Activated T-helper 2 cell treated with anti-CD3 and anti-CD28 coated beads, Interferon-gamma antibody, Interleukin-2, Interleukin-4, amounts not matched to agents 10 μg/mL and 5 μg/mL and 100 μg/mL, durations not matched to agents 14 hours and 24 hours and 36 hours (primary cell): Measurements from ENCODE around the gene PUS10. TPM values are rescaled to one million over a fixed set of nuclear protein-coding genes. Genes with fewer than 3 reads are reported as not detected.
"Not testable (repeated sequence)": the region's sequence is repeated elsewhere in the genome, so short reads cannot be mapped to it uniquely, and the experiment has no call there.

Experiments used
- DNase-seq: peaks from one replicate; pipeline ENCODE4 v3.0.0; 2021; ENCODE audit warnings: low spot score
- H3K27ac Mint-ChIP-seq: one replicate; pipeline ENCODE4 v1.8.0; 2021; ENCODE audit warnings: mixed read lengths
- H3K27me3 Mint-ChIP-seq: one replicate; pipeline ENCODE4 v1.8.0; 2021; ENCODE audit warnings: low read depth, mixed read lengths
- H3K36me3 Mint-ChIP-seq: one replicate; pipeline ENCODE4 v1.8.0; 2021; ENCODE audit warnings: low read depth, mixed read lengths
- H3K4me1 Mint-ChIP-seq: one replicate; pipeline ENCODE4 v1.8.0; 2021; ENCODE audit warnings: low read depth, mixed read lengths
- H3K4me3 Mint-ChIP-seq: one replicate; pipeline ENCODE4 v1.8.0; 2021; ENCODE audit warnings: low read depth, mild to moderate bottlenecking, moderate library complexity, mixed read lengths
- H3K9me3 Mint-ChIP-seq: one replicate; pipeline ENCODE4 v1.8.0; 2021; ENCODE audit warnings: mixed read lengths
- intact Hi-C: fragments of 100-400 bp; cut with micrococcal nuclease; formaldehyde crosslinking; loops from one replicate; pipeline ENCODE4 v1.15.1; 2023
- total RNA-seq: library from RNA; stranded (reverse); gene quantifications from 2 replicates; pipeline ENCODE4 v1.2.3, GENCODE V29; 2022

Gene PUS10
- total RNA-seq, 1 donor from 2014 or later, result 7.4 TPM

- H3K4me3 Mint-ChIP-seq, result no peak overlapping the region
- no peaks in the 10 kb centered on the region for H3K9me3 Mint-ChIP-seq
- peaks cover 13% of the 10 kb centered on the region for H3K4me1 Mint-ChIP-seq
- no peak overlapping the region for H3K27ac Mint-ChIP-seq
- peaks cover 70% of the 10 kb centered on the region for H3K36me3 Mint-ChIP-seq
- DNase-seq, result no peak
- intact Hi-C loops, result no loop called here
- H3K27me3 Mint-ChIP-seq, result no peaks in the 10 kb centered on the region
Observed at GRCh38 chr2:60932954-60933353, 85.1 kb downstream of the PUS10 start.

DNA sequence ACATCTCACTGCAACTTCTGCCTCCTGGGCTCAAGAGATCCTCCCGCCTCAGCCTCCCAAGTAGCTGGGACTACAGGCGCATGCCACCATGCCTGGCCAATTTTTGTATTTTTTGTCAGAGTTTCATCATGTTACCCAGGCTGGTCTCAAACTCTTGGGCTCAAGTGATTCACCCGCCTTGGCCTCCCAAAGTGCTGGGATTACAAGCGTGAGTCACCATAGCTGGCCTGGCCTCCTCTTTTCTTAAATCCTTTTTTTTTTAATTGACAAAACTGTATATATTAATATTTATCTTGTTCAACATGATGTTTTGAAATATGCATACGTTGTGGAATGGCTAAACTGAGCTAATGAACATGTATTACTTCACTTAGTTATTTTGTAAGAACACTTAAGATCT is 86.0 kb downstream of the PUS10 start:
- peaks cover 10% of the 10 kb centered on the region for H3K4me1 Mint-ChIP-seq
- H3K4me3 Mint-ChIP-seq, intact Hi-C loops, H3K9me3 Mint-ChIP-seq, H3K27ac Mint-ChIP-seq, H3K27me3 Mint-ChIP-seq, DNase-seq: not testable (repeated sequence)
- peaks cover 70% of the 10 kb centered on the region for H3K36me3 Mint-ChIP-seq

- no peaks in the 10 kb centered on the region for H3K27me3 Mint-ChIP-seq
- DNase-seq, result no peak
- H3K4me3 Mint-ChIP-seq, result no peak overlapping the region
- H3K4me1 Mint-ChIP-seq, result peaks cover 14% of the 10 kb centered on the region
- H3K36me3 Mint-ChIP-seq, result peaks cover 69% of the 10 kb centered on the region
- intact Hi-C loops, result no loop called here
- peak overlapping the region; percentile 29 for H3K27ac Mint-ChIP-seq
- no peaks in the 10 kb centered on the region for H3K9me3 Mint-ChIP-seq
Observed at GRCh38 chr2:60926741-60927552, 91.1 kb downstream of the PUS10 start.

DNA sequence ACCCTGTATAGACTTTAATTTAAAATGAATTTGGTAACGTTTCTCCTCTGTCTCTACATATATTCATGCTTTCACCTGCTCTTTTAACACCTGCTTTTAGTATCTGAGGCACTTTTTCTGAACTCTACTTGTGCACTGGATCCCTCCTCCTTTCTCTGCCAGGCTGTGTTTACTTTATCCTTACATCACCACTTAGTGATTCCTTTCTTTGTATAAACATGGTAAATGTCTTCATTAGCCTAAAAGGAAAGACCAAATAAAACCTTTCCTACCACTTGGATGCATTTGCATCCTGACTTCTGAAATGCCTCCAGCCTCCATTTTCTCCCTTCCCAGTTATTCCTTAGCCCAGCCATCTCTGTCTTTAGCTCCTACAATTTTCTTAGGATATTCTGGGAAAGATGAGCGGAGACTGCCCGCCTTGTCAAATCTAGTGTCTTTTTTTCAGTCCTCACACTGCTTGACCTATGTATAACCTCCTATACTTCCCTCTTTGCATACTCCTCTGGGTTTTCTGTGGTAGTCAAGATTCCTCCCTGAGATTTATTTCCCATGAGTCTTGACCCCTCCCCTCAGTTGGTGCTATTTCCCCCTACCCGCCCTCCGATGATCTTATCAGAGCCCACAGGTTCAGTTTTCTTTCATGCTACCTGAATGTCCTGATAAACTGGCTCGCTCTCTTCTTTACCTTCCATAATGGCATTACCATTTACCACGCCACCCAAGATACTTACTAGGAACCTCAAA is 91.9 kb downstream of the PUS10 start:
- no peak overlapping the region for H3K4me3 Mint-ChIP-seq
- H3K27ac Mint-ChIP-seq, result peak overlapping the region; percentile 29
- H3K9me3 Mint-ChIP-seq, result no peaks in the 10 kb centered on the region
- intact Hi-C loops, result no loop called here
- peaks cover 14% of the 10 kb centered on the region for H3K4me1 Mint-ChIP-seq
- H3K27me3 Mint-ChIP-seq, result no peaks in the 10 kb centered on the region
- H3K36me3 Mint-ChIP-seq, result peaks cover 68% of the 10 kb centered on the region
- DNase-seq, result no peak

GRCh38 chr2:60907329-60907728 is 110.7 kb downstream of the PUS10 start:
- H3K4me1 Mint-ChIP-seq, result peaks cover 13% of the 10 kb centered on the region
- no peaks in the 10 kb centered on the region for H3K27me3 Mint-ChIP-seq
- DNase-seq, result no peak
- H3K36me3 Mint-ChIP-seq, result peaks cover 69% of the 10 kb centered on the region
- H3K27ac Mint-ChIP-seq, result no peak overlapping the region
- H3K4me3 Mint-ChIP-seq, result no peak overlapping the region
- H3K9me3 Mint-ChIP-seq, result no peaks in the 10 kb centered on the region
- intact Hi-C loops, result no loop called here

- H3K4me1 Mint-ChIP-seq, result peaks cover 13% of the 10 kb centered on the region
- H3K4me3 Mint-ChIP-seq, result no peak overlapping the region
- H3K27ac Mint-ChIP-seq, result peak overlapping the region; percentile 30
- no peaks in the 10 kb centered on the region for H3K9me3 Mint-ChIP-seq
- no peak for DNase-seq
- no peaks in the 10 kb centered on the region for H3K27me3 Mint-ChIP-seq
- H3K36me3 Mint-ChIP-seq, result peaks cover 75% of the 10 kb centered on the region
- intact Hi-C loops, result no loop called here
Observed at GRCh38 chr2:60906395-60906794, 111.7 kb downstream of the PUS10 start.

DNA sequence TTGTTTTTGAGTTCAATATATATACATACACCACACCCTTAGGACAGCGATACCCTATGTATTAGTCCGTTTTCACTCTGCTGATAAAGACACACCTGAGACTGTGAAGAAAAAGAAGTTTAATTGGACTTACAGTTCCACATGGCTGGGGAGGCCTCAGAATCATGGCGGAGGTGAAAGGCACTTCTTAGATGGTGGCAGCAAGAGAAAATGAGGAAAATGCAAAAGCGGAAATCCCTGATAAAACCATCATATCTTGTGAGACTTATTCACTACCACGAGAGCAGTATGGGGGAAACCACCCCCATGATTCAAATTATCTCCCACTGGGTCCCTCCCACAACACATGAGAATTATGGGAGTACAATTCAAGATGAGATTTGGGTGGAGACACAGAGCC is 112.2 kb downstream of the PUS10 start:
- peaks cover 76% of the 10 kb centered on the region for H3K36me3 Mint-ChIP-seq
- peaks cover 16% of the 10 kb centered on the region for H3K4me1 Mint-ChIP-seq
- peak overlapping the region; percentile 30 for H3K27ac Mint-ChIP-seq
- H3K27me3 Mint-ChIP-seq, H3K9me3 Mint-ChIP-seq, H3K4me3 Mint-ChIP-seq, intact Hi-C loops, DNase-seq: not testable (repeated sequence)

DNA sequence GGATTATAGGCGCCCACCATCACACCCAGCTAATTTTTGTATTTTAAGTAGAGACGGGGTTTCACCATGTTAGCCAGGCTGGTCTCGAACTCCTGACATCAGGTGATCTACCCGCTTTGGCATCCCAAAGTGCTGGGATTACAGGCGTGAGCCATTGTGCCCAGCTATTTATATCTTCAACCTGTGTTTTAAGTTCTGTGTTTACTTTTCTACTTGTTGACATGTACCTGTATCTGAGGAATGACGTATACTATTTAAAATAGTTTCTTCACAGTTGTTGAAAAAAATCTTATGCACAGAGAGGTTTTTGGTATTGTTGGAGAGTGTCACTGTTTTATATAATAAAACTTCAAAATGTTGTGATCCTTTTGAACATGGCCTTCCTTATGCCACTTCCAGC is 116.8 kb downstream of the PUS10 start:
- not testable (repeated sequence) for H3K9me3 Mint-ChIP-seq
- peaks cover 43% of the 10 kb centered on the region for H3K4me1 Mint-ChIP-seq

DNA sequence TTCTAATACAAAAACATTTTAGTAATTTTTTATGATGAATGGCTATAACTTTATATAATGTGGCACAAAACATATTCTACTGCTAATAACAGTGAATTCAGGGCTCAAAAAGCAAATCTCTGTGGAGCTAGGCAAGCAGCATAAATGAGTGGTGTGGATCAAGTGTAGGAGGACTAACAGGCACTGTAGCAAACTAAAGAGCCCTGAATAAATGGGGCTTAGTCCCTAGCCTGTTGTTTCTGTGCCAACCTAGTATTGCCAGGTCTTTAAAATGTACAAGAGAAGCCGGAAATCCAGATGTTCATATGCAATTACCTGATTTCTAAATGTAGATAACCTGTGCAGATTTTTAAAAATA is 118.2 kb downstream of the PUS10 start:
- H3K4me3 Mint-ChIP-seq, result peak overlapping the region; percentile 54
- no peaks in the 10 kb centered on the region for H3K9me3 Mint-ChIP-seq
- H3K27ac Mint-ChIP-seq, result peak overlapping the region; percentile 94
- peaks cover 79% of the 10 kb centered on the region for H3K36me3 Mint-ChIP-seq
- peaks cover 36% of the 10 kb centered on the region for H3K4me1 Mint-ChIP-seq
- H3K27me3 Mint-ChIP-seq, result no peaks in the 10 kb centered on the region
- intact Hi-C loops, result loop anchor here (1.0 to 5.0 kb wide), 6 partner anchors 9 to 106 kb away; no protein-coding TSS in a partner anchor
- DNase-seq, result no peak

More for the DNA sequence above, 116.8 kb downstream of the PUS10 start:
- DNase-seq, H3K27me3 Mint-ChIP-seq, H3K4me3 Mint-ChIP-seq, intact Hi-C loops: not testable (repeated sequence)
- peaks cover 86% of the 10 kb centered on the region for H3K36me3 Mint-ChIP-seq
- H3K27ac Mint-ChIP-seq, result peak overlapping the region; percentile 28

DNA sequence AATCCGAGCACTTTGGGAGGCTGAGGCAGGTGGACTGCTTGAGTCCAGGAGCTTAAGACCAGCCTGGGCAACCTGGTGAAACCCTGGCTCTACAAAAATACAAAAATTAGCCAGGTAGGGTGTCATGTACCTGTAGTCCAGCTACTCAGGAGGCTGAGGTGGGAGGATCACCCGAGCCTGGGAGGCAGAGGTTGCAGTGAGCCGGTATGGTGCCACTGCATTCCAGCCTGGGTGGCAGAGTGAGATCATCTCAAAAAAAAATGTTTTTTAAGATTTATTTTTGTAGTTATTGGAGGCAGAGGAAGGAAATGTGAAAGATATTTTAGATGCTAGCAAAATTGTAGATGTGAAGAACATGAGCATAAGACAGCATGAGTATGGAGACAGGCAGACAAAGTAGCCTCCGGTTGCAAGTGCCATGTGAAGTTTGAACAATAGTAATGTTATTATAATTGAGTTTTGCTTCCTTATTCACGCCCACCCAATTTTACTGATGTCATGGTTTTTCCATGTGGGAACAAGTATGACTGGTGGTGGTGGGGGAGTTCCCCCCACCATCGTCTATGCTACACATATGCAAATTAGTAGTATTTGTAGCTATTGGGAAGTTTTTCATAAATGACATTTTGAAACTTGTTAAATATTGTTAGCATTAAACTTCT is 118.7 kb downstream of the PUS10 start:
- Mint-ChIP-seq H3K27ac (peak overlapping the region; percentile 94), H3K4me1 (peaks cover 38% of the 10 kb centered on the region), H3K9me3 (no peaks in the 10 kb centered on the region), H3K27me3 (no peaks in the 10 kb centered on the region), H3K36me3 (peaks cover 80% of the 10 kb centered on the region), H3K4me3 (peak overlapping the region; percentile 54)
- DNase-seq, result no peak
- intact Hi-C loops, result loop anchor here (1.0 to 5.0 kb wide), 6 partner anchors 8 to 105 kb away; no protein-coding TSS in a partner anchor

GRCh38 chr2:60898567-60898966 is 119.5 kb downstream of the PUS10 start:
- H3K27me3 Mint-ChIP-seq, result no peaks in the 10 kb centered on the region
- peaks cover 44% of the 10 kb centered on the region for H3K4me1 Mint-ChIP-seq
- peak overlapping the region; percentile 94 for H3K27ac Mint-ChIP-seq
- H3K9me3 Mint-ChIP-seq, result no peaks in the 10 kb centered on the region
- no peak overlapping the region for H3K4me3 Mint-ChIP-seq
- no peak for DNase-seq
- H3K36me3 Mint-ChIP-seq, result peaks cover 85% of the 10 kb centered on the region
- intact Hi-C loops, result loop anchor here (5.0 kb wide), 1 partner anchor 79 kb away; no protein-coding TSS in a partner anchor
